Dorsolateral prefrontal cortex (tissue), 118 donors: Measurements from ENCODE around the gene TCF3. TPM values are rescaled to one million over a fixed set of nuclear protein-coding genes. Genes with fewer than 3 reads are reported as not detected.

ENCODE experiments used
- total RNA-seq, 120 experiments: library from RNA; stranded (reverse); gene quantifications; one replicate each; pipeline versions ENCODE4 v1.2.3 to v1.2.4, GENCODE V29; 2022

The TCF3 gene
- total RNA-seq, 120 experiments from 2014 or later, result 15.2 to 51.5 (median 25.4) TPM

Other genes with a start within 250 kb of the TCF3 start
- gene DAZAP1, start 245.0 kb downstream of the TCF3 start, total RNA-seq, result 100 to 1,000 TPM in 3 of 120 experiments, 10 to 100 TPM in 117; 46.4 to 115 (median 70.5) TPM
- gene RPS15, start 214.2 kb downstream of the TCF3 start, total RNA-seq, result 100 to 1,000 TPM; 343 to 670 (median 497) TPM
- gene APC2, start 202.5 kb downstream of the TCF3 start, total RNA-seq, result 100 to 1,000 TPM; 130 to 289 (median 183) TPM
- 10 to 100 TPM; 28.3 to 63.0 (median 35.2) TPM for gene C19orf25, start 173.4 kb downstream of the TCF3 start, total RNA-seq
- 10 to 100 TPM in 50 of 120 experiments, 1 to 10 TPM in 70; 4.5 to 20.4 (median 9.5) TPM for gene PCSK4, start 162.3 kb downstream of the TCF3 start, total RNA-seq
- 10 to 100 TPM in 116 of 120 experiments, 1 to 10 TPM in 4; 6.9 to 23.9 (median 14.3) TPM for gene REEP6, start 161.4 kb downstream of the TCF3 start, total RNA-seq
- gene ADAMTSL5, start 139.6 kb downstream of the TCF3 start, total RNA-seq, result 10 to 100 TPM in 1 of 120 experiments, 1 to 10 TPM in 96, under 1 TPM in 20, not detected in 3; 0.20 to 12.1 (median 1.8) TPM
- 10 to 100 TPM in 15 of 120 experiments, 1 to 10 TPM in 105; 1.1 to 17.3 (median 5.5) TPM for gene PLK5, start 128.5 kb downstream of the TCF3 start, total RNA-seq
- gene MEX3D, start 84.3 kb downstream of the TCF3 start, total RNA-seq, result 10 to 100 TPM; 12.9 to 38.7 (median 20.5) TPM
- 100 to 1,000 TPM in 24 of 120 experiments, 10 to 100 TPM in 96; 59.7 to 192 (median 85.4) TPM for gene MBD3, start 59.8 kb downstream of the TCF3 start, total RNA-seq
- gene UQCR11, start 47.2 kb downstream of the TCF3 start, total RNA-seq, result 100 to 1,000 TPM; 112 to 243 (median 173) TPM
- gene ONECUT3, start 100.9 kb upstream of the TCF3 start, total RNA-seq, result not detected
- gene ATP8B3, start 159.7 kb upstream of the TCF3 start, total RNA-seq, result 1 to 10 TPM in 31 of 120 experiments, under 1 TPM in 87, not detected in 2; 0.11 to 2.1 (median 0.64) TPM
- gene REXO1, start 195.9 kb upstream of the TCF3 start, total RNA-seq, result 10 to 100 TPM; 33.1 to 84.1 (median 54.4) TPM
- gene KLF16, start 211.0 kb upstream of the TCF3 start, total RNA-seq, result 10 to 100 TPM; 18.4 to 58.7 (median 34.5) TPM
- 100 to 1,000 TPM in 118 of 120 experiments, 10 to 100 TPM in 2; 93.9 to 197 (median 126) TPM for gene ABHD17A, start 232.9 kb upstream of the TCF3 start, total RNA-seq